HG02759 (cell line): ENCODE data around the gene ACAD8.
"Not testable (repeated sequence)": the region's sequence is repeated elsewhere in the genome, so short reads cannot be mapped to it uniquely, and the experiment has no call there.

Experiments
- ATAC-seq: cut with Tn5 transposase; IDR thresholded peaks from one replicate; pipeline ENCODE4 v1.9.1; 2021; ENCODE audit warnings: mild to moderate bottlenecking, moderate library complexity; ENCODE audit not compliant: unreplicated experiment

ACAD8 gene

DNA sequence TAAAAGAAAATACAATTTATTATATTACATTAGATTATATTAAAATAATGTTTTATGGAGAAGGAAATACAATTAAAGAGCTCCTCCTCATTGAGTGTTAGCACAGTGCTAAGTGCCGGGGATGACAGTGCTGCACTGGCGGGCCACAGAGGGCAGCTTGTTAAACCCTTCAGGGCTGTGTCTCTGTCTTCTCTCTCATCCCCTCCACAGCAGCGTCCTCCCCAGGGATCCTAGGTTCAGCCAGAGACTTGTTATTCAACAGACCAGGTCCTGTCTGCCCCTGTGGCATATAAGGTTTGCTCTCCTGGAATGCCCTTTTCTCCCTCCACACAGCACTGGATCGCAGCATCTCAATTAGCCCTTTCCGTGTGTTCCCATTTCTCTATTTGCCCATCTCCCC is 14.4 kb upstream of the ACAD8 start:
- ATAC-seq: no peak

DNA sequence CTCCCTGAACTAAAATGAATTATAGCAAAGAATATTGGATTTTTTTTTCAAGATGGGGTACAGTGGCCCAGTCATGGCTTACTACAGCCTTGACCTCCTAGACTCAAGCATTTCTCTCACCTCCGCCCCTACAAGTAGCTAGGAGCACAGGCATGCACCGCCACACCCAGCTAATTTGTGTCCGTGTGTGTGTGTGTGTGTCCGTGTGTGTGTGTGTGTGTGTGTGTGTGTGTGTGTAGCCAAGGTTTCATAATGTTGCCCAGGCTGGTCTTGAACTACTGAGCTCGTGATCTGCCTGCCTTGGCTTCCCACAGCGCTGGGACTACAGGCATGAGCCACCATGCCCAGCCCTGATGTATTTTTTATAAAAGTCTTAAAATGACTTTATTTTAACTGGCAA is 12.8 kb upstream of the ACAD8 start:
- ATAC-seq: no peak

GRCh38 chr11:134242376-134242775 is 11.0 kb upstream of the ACAD8 start:
- no peak for ATAC-seq

GRCh38 chr11:134243913-134244312 is 9.5 kb upstream of the ACAD8 start:
- no peak for ATAC-seq

GRCh38 chr11:134244593-134244992 is 8.8 kb upstream of the ACAD8 start:
- ATAC-seq: peak; percentile 88

DNA sequence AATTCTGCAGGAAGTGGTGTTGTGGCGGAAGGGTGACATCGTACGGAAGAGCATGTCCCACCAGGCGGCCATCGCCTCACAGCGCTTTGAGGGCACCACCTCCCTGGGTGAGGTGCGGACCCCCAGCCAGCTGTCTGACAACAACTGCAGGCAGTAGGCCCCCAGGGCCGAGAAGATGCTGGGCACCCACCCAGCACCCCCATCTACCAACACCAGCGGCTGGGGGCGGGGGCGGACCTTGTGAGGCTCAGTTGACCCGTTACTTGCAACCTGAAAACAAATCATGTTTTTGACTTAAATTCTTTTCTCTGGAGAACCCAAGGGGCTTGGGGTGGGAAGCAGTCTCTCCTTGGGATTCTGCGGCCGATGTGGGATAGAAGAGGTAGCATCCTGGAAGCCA is 7.9 kb upstream of the ACAD8 start:
- ATAC-seq: no peak

DNA sequence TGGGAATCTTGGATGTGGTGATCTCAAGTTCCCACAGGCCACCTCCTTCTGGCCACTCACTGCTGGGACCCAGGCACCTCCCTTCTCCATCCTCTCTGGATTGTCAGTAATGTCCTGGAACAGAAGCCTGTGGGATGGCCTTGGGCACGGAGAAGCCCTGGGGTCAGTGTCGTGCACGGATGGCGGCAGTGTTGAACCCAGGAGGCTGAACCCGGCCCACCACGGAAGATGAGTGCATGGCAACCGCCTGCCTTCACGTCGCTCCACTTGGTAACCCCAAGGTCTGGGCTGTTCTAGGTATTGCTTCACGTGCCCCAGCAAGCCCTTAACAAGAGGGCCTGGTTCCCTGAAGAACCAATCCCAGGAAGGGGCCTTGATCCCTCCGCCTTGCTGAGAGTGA is 7.3 kb upstream of the ACAD8 start:
- ATAC-seq: no peak

GRCh38 chr11:134246678-134247077 is 6.7 kb upstream of the ACAD8 start:
- ATAC-seq: no peak

- no peak for ATAC-seq
Observed at GRCh38 chr11:134248910-134249480, 4.4 kb upstream of the ACAD8 start.

DNA sequence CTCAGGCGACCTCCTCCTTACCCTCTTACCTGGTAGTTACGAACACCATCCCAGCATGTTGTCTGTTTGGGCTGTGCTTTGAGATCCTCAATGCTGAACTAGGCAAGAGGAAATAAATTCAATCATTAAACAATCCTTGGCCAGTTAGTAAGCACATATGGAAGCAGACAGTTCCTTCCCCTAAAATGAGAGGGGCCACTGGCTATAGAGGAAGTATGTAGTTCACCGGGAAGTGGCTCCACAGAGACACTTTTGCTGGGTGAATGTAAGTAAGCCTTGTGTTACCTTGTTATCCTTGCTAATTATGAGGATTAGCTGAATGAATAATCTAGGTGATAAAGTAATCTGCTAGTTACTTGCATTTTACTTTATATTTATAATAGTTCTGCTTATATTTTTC is 3.1 kb upstream of the ACAD8 start:
- ATAC-seq: no peak

GRCh38 chr11:134250675-134251074 is 2.7 kb upstream of the ACAD8 start:
- no peak for ATAC-seq

- peak; percentile 33 for ATAC-seq
Observed at GRCh38 chr11:134252346-134253187, 801 bp upstream of the ACAD8 start.

GRCh38 chr11:134254433-134255183 is 1.2 kb downstream of the ACAD8 start:
- no peak for ATAC-seq

DNA sequence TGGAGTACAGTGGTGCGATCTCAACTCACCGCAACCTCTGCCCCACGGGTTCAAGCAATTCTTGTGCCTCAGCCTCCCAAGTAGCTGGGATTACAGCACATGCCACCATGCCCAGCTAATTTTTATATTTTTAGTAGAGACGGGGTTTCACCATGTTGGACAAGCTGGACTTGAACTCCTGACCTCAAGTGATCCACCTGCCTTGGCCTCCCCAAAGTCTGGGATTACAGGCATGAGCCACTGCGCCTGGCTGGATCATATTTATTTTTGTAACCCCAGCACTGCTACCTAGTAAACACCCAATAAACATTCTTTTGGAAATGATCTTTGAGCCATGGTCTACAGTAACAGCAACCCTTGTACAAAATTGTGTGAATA is 1.8 kb downstream of the ACAD8 start:
- not testable (repeated sequence) for ATAC-seq

DNA sequence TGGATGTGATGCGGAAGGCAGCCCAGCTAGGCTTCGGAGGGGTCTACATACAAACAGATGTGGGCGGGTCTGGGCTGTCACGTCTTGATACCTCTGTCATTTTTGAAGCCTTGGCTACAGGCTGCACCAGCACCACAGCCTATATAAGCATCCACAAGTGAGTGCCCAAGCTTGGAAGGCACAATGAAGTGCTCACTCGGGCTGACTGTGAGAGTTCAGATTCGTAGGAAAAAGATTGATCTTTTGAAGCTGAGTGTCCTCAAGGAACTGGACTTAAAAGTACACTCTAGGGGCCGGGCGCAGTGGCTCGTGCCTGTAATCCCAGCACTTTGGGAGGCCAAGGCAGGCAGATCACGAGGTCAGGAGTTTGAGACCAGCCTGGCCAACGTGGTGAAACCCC is 3.7 kb downstream of the ACAD8 start:
- no peak for ATAC-seq

- no peak for ATAC-seq
Observed at GRCh38 chr11:134258577-134258976, 5.2 kb downstream of the ACAD8 start.

GRCh38 chr11:134260503-134260902 is 7.1 kb downstream of the ACAD8 start:
- no peak for ATAC-seq

DNA sequence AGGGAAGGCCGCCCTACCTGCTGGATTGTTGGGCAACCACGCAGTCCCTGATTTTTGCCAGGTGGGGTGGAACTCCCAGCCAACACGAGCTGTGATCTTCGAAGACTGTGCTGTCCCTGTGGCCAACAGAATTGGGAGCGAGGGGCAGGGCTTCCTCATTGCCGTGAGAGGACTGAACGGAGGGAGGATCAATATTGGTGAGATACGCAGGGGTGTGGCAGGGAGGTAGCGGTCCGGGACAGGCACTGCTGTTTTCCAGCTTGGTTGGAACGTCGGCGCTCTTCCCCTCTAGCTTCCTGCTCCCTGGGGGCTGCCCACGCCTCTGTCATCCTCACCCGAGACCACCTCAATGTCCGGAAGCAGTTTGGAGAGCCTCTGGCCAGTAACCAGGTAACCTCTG is 7.6 kb downstream of the ACAD8 start:
- no peak for ATAC-seq

DNA sequence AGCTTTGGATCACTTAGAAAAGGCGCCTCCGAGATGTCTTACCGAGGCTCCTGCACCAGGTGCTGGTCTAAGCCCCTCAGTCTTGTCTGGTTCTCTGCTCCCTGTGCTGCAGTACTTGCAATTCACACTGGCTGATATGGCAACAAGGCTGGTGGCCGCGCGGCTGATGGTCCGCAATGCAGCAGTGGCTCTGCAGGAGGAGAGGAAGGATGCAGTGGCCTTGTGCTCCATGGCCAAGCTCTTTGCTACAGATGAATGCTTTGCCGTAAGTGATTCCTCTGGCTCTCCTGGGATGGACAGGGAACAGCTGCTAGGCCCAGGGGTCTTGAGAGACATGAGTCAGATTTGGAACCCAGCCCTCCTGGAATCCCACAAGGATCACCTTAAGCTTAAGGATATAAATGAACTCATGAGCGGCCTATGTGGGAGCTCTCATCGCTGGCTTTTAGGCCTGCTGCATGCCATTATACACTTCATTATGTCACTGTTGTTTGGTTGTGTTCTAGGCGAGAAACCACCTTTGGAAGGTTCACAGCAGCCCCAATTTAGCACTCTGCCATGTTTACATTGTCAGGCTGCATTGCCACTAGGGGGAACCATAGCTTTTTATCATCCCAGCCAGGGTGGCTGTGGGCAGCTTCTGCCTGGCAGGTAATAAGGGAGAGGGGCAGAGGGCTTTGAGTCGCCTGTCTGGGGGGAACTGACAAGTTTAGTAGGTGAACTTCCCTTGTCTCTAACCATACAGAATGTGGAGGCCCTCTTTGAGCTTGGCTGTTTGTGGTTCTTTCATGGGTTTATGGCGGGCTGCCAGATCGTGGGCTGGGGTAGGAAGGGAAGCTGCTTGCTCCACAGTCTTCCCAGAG is 8.5 kb downstream of the ACAD8 start:
- ATAC-seq: no peak

DNA sequence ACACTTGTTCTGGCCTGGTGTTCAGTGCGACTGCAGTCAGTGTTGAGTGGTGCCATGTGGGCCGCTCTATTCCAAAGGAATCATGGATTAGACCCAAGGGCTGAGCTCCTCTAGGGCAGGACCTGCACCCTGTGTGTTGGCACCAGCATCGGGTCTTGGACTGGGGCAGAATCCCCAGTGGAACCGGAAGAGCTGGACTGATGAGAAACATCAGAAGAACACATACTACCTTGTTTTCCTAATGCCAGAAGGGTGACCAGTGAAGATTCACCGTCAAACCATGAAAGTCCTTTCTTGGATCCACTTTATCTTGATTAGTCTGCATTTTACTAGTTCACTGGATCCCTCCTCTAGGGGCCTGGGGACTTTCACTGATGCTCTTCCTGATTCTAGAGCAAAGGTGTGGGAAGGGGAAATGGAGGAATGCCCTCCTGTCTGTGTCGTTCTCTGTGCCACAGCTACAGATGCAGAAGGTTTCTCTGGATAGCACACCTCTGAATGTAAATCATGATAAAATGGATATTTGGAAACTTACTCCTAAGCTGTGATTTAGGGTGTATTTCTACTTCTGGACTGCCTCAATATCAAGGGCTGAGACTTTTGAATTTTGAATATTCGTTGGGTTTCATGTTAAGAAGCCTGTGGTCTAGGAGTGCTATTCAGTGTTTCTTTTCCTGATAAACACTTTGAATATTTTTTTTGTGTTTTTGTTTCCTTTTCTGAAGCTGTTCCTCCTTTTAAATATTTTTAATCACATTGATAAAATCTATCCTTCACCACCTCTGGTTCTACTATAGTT is 11.8 kb downstream of the ACAD8 start:
- no peak for ATAC-seq
